Fibroblast of lung (primary cell): ENCODE results near the gene ZNF319. TPM values are rescaled to one million over a fixed set of nuclear protein-coding genes. Genes with fewer than 3 reads are reported as not detected.

Experiments
- DNase-seq, 2 donors: peaks; one replicate each; pipeline versions ENCODE4 v3.0.0 to v3.0.0-alpha.2; 2010; ENCODE audit warnings: low read depth in 2 of 2
- H2AFZ ChIP-seq: 2 replicates; pipeline ENCODE4 v1.5.1; 2012; ENCODE audit warnings: low read length, control low read depth, inconsistent platforms
- H3K27ac ChIP-seq: 2 replicates; pipeline ENCODE4 v1.5.1; 2011; ENCODE audit warnings: low read length, control low read depth; ENCODE audit not compliant: insufficient read depth
- H3K27me3 ChIP-seq: 2 replicates; pipeline ENCODE4 v1.5.1; 2011; ENCODE audit warnings: mild to moderate bottlenecking, low read length; ENCODE audit not compliant: control insufficient read depth, insufficient read depth
- H3K36me3 ChIP-seq: 2 replicates; pipeline ENCODE4 v1.5.1; 2011; ENCODE audit warnings: low read length; ENCODE audit not compliant: control insufficient read depth, insufficient read depth
- H3K4me1 ChIP-seq: 2 replicates; pipeline ENCODE4 v1.5.1; 2011; ENCODE audit warnings: low read length; ENCODE audit not compliant: control insufficient read depth, insufficient read depth; ENCODE audit errors: extremely low read depth
- H3K4me2 ChIP-seq: 2 replicates; pipeline ENCODE4 v1.5.1; 2011; ENCODE audit warnings: low read length, control low read depth; ENCODE audit not compliant: insufficient read depth; ENCODE audit errors: extremely low read depth
- H3K4me3 ChIP-seq, 4 experiments: fragments of 200-600 bp in 1 of 4; sonication (generic) in 1 of 4; replicated peaks in 1 of 4; 2 replicates each; pipeline ENCODE4 v1.5.1; 2011 to 2016; ENCODE audit warnings: low read length in 4 of 4, low read depth in 3 of 4, mild to moderate bottlenecking in 3 of 4, control low read depth in 2 of 4, inconsistent platforms in 1 of 4, mixed read lengths in 1 of 4; ENCODE audit not compliant: insufficient read depth in 1 of 4; ENCODE audit errors: control extremely low read depth in 1 of 4
- H3K79me2 ChIP-seq: 2 replicates; pipeline ENCODE4 v1.5.1; 2012; ENCODE audit warnings: mild to moderate bottlenecking, low read length, inconsistent platforms; ENCODE audit not compliant: control insufficient read depth, insufficient read depth
- H3K9ac ChIP-seq: 2 replicates; pipeline ENCODE4 v1.5.1; 2011; ENCODE audit warnings: mild to moderate bottlenecking, low read length, control low read depth; ENCODE audit not compliant: insufficient read depth
- H3K9me3 ChIP-seq: 2 replicates; pipeline ENCODE4 v1.5.1; 2012; ENCODE audit warnings: low read depth, low read length; ENCODE audit not compliant: control insufficient read depth, insufficient read depth
- H4K20me1 ChIP-seq: 2 replicates; pipeline ENCODE4 v1.5.1; 2011; ENCODE audit warnings: low read length; ENCODE audit not compliant: control insufficient read depth, insufficient read depth; ENCODE audit errors: extremely low read depth
- EZH2 ChIP-seq: IDR thresholded peaks from 2 replicates; pipeline ENCODE4 v1.5.1; 2012; ENCODE audit warnings: low read length, control low read depth, mild to moderate bottlenecking; ENCODE audit errors: missing control alignments
- polyA plus RNA-seq, 2 donors: library from polyadenylated mRNA; depleted of rRNA in 1 of 2; stranded (reverse) in 1 of 2; unstranded in 1 of 2; fragments of >200 nt; gene quantifications; 2 replicates each; pipeline ENCODE4 v1.2.1, GENCODE V29; 2011 to 2012; ENCODE audit warnings: missing spikeins in 1 of 2
- total RNA-seq: library from RNA; depleted of rRNA; stranded (reverse); fragments of >200 nt; gene quantifications from 2 replicates; pipeline ENCODE4 v1.2.1, GENCODE V29; 2014
- TF ChIP-seq, protein P1 (sequence below), 2 donors: IDR thresholded peaks in 1 of 2; conservative IDR thresholded peaks in 1 of 2; 1 replicate in 1 of 2; 2 replicates in 1 of 2; pipeline ENCODE4 v1.5.1; 2011 to 2012; ENCODE audit warnings: low read length in 2 of 2, control low read depth in 1 of 2, inconsistent platforms in 1 of 2, low read depth in 1 of 2, mild to moderate bottlenecking in 1 of 2

The ZNF319 gene
- total and polyA plus RNA-seq, 2 donors (not counting 1 experiment from before 2014, with no cell fraction given): 2.6 to 4.1 TPM

DNA sequence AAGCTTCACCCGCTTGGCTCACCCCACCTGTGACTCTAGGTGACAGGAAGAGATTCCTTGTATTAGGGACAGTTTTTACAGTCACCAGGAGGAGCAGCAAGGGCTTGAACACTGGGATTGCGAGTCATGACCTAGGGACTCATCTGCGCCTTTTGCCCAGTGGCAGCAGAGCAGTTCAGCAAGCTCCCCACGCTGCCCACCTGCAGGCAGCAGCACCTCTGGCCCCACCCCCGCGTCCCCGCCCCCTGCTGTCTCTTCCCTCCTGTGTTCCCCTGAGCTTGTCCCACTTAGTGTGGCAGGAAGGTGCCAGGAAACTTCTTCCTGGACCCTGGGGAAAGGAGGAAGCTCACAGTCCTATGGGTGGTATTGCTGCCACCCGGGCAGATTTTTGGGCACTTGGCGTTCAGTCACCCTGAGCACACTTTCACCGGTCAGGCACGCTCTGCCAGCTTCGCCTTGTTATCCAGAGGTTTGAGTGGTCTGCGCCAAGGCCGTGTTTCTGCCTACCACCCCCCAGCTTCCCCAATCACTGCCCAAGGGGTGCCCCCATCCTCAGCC lies 33.7 kb upstream of the ZNF319 start:
- H3K9ac ChIP-seq: no peak overlapping the region
- H4K20me1 ChIP-seq: no peaks in the 10 kb centered on the region
- peaks cover 6% of the 10 kb centered on the region for H3K27me3 ChIP-seq
- H3K4me3 ChIP-seq: no peak overlapping the region
- H2AFZ ChIP-seq: no peak overlapping the region
- H3K27ac ChIP-seq: no peak overlapping the region
- TF ChIP-seq, protein P1, sequence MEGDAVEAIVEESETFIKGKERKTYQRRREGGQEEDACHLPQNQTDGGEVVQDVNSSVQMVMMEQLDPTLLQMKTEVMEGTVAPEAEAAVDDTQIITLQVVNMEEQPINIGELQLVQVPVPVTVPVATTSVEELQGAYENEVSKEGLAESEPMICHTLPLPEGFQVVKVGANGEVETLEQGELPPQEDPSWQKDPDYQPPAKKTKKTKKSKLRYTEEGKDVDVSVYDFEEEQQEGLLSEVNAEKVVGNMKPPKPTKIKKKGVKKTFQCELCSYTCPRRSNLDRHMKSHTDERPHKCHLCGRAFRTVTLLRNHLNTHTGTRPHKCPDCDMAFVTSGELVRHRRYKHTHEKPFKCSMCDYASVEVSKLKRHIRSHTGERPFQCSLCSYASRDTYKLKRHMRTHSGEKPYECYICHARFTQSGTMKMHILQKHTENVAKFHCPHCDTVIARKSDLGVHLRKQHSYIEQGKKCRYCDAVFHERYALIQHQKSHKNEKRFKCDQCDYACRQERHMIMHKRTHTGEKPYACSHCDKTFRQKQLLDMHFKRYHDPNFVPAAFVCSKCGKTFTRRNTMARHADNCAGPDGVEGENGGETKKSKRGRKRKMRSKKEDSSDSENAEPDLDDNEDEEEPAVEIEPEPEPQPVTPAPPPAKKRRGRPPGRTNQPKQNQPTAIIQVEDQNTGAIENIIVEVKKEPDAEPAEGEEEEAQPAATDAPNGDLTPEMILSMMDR (conservative IDR thresholded peaks at IDR 0.05 in 1 of 2, IDR thresholded peaks at IDR 0.05 in 1 of 2; ENCODE audit: low read depth in 1 of 2, low read length in 2 of 2): no peak
- TF ChIP-seq EZH2: no peak
- DNase-seq: no peak
- H3K79me2 ChIP-seq: no peaks in the 10 kb centered on the region
- H3K4me2 ChIP-seq: no peak overlapping the region
- no peaks in the 10 kb centered on the region for H3K36me3 ChIP-seq
- H3K4me1 ChIP-seq: no peaks in the 10 kb centered on the region
- H3K9me3 ChIP-seq: no peaks in the 10 kb centered on the region

DNA sequence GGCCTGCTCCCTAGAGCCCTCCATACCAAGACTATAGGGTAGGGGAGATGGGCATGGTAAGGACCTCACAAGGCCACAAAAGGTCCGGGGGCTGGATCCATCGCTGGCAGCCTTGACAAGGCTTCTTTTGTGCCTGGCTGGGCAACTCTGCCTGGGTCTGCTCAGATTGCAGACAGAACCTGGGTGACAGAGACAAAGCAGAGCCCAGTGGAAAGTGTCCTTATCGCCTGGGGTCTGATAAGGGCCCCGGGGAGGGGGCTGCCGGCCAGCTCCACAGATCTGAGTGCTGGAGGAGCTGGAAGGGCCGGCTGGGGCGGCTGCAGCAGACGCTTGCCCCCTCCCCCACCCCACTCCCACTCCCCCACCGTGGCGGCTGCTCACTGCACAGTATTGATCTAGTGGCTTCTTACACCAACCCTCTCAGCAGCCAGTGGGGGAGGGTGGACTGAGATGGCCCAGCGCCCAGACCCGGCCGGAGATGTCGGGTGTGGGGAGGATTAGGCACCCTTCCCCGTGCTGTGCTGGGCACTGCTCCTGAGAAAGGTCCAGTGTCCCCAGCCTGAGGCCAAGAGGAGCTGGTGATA lies 32.3 kb upstream of the ZNF319 start:
- Histone ChIP-seq H3K4me1 (no peaks in the 10 kb centered on the region), H3K4me2 (no peak overlapping the region), H3K9me3 (no peaks in the 10 kb centered on the region), H3K4me3 (no peak overlapping the region), H2AFZ (no peak overlapping the region), H3K27ac (no peak overlapping the region), H3K9ac (no peak overlapping the region), H4K20me1 (no peaks in the 10 kb centered on the region), H3K27me3 (peaks cover 6% of the 10 kb centered on the region), H3K36me3 (no peaks in the 10 kb centered on the region), H3K79me2 (no peaks in the 10 kb centered on the region)
- TF ChIP-seq, protein P1 (conservative IDR thresholded peaks at IDR 0.05 in 1 of 2, IDR thresholded peaks at IDR 0.05 in 1 of 2; ENCODE audit: low read depth in 1 of 2, low read length in 2 of 2): no peak
- no peak for TF ChIP-seq EZH2
- no peak for DNase-seq

DNA sequence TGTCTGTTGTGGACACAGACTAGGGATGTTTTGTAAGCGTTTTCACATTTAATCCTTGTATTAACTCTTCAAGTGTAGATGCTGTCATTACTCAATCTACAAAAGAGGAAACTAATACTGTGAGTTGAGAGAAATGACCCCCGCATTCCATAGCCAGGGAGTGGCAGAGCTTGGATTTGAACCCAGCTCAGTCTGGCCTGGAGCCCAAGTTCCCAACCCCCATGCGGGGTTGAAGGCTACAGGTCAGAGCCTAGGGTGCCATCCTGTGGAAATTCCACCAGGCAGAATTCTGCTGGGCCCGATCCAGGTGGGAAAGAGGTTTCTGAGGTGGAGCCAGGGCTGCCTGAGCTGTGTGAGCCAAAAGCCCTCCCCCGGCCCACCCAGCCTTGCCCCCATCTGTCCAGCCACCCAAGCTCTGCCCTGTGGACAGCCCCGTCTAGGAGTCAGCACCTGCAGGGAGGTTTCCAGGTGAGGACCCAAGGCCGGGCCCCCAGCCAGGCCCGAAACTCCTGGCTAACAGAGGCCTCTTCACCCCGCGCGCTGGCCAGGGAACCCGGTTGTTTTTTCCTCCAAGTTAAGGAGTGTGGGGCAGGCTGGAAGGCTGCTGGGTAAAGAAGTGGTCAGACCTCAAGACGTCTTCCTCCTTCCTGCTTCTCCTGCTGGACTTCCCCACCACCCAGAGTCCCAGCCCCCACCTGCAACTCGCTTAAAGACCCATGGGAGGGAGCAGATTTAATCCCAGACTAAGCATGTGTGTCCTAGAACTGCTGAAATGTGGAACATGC lies 30.7 kb upstream of the ZNF319 start:
- DNase-seq: no peak
- Histone ChIP-seq H3K79me2 (no peaks in the 10 kb centered on the region), H3K36me3 (no peaks in the 10 kb centered on the region), H3K27me3 (peaks cover 13% of the 10 kb centered on the region), H3K9me3 (no peaks in the 10 kb centered on the region), H3K27ac (no peak overlapping the region), H3K4me3 (no peak overlapping the region), H2AFZ (no peak overlapping the region), H3K4me2 (no peak overlapping the region), H3K4me1 (no peaks in the 10 kb centered on the region), H4K20me1 (no peaks in the 10 kb centered on the region), H3K9ac (no peak overlapping the region)
- TF ChIP-seq, protein P1 (conservative IDR thresholded peaks at IDR 0.05 in 1 of 2, IDR thresholded peaks at IDR 0.05 in 1 of 2; ENCODE audit: low read depth in 1 of 2, low read length in 2 of 2): no peak
- no peak for TF ChIP-seq EZH2
